Erythroblast (primary cell): Measurements from ENCODE around the gene ZCCHC9.

Experiments used
- GATA1 ChIP-seq: IDR thresholded peaks from 2 replicates; pipeline ENCODE4 v1.6.1; 2011; ENCODE audit warnings: low read depth, mild to moderate bottlenecking, control low read depth, low read length, moderate library complexity
- POLR2A ChIP-seq: IDR thresholded peaks from 2 replicates; pipeline ENCODE4 v1.6.1; 2011; ENCODE audit warnings: mild to moderate bottlenecking, low read length

DNA sequence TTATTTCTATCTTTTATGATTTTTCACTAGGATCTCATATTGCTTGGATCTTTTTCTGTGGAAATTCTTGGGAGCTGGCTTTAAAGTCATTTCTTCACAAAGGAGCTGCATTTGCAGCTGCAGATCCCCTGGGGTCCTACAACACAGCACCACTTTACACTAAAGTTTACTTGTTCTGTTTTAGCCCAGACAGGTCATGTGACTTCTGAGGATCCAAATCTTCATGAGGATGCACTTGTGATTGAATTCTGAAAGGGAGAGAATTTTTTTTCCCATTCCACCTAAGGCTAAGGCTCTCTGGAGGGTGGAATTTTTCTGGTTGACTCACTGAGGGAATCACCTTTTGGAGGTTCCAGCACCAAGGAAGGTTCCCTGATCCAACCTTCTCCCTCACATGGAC, 49.1 kb downstream of the ZCCHC9 start:
- TF ChIP-seq POLR2A (no peak), GATA1 (no peak)
